NT2/D1 (cell line): ENCODE measurements around the gene FNDC3B.

Experiments used
- DNase-seq: peaks from one replicate; pipeline ENCODE4 v3.0.0-alpha.2; 2011; ENCODE audit warnings: low read depth, low spot score
- H3K27me3 ChIP-seq: 2 replicates; pipeline ENCODE4 v1.6.0; 2011; ENCODE audit warnings: mild to moderate bottlenecking; ENCODE audit not compliant: insufficient read length, insufficient read depth
- H3K36me3 ChIP-seq: 2 replicates; pipeline ENCODE4 v1.6.1; 2011; ENCODE audit warnings: mild to moderate bottlenecking, low read length, mixed read lengths; ENCODE audit not compliant: insufficient read depth, insufficient read length
- H3K4me1 ChIP-seq: 2 replicates; pipeline ENCODE4 v1.5.1; 2011; ENCODE audit not compliant: insufficient read depth, insufficient read length
- H3K4me3 ChIP-seq: 2 replicates; pipeline ENCODE4 v1.5.1; 2011; ENCODE audit warnings: low read depth; ENCODE audit not compliant: insufficient read length
- H3K9ac ChIP-seq: 2 replicates; pipeline ENCODE4 v1.6.0; 2011; ENCODE audit warnings: low read depth; ENCODE audit not compliant: insufficient read length
- H3K9me3 ChIP-seq: 2 replicates; pipeline ENCODE4 v1.5.1; 2011; ENCODE audit warnings: mild to moderate bottlenecking, low read length; ENCODE audit not compliant: insufficient read depth
- SUZ12 ChIP-seq: IDR thresholded peaks from 2 replicates; pipeline ENCODE4 v1.6.1; 2011; ENCODE audit not compliant: insufficient read length, insufficient read depth; ENCODE audit errors: extremely low read depth
- YY1 ChIP-seq: IDR thresholded peaks from 2 replicates; pipeline ENCODE4 v1.6.1; 2011; ENCODE audit not compliant: insufficient read length, insufficient read depth
- ZNF274 ChIP-seq: IDR thresholded peaks from 2 replicates; pipeline ENCODE4 v1.6.1; 2011; ENCODE audit warnings: mild to moderate bottlenecking, low read depth, low read length

Gene FNDC3B

GRCh38 chr3:172161133-172161789 is 121.9 kb downstream of the FNDC3B start:
- H3K4me3 ChIP-seq, result no peak overlapping the region
- no peaks in the 10 kb centered on the region for H3K27me3 ChIP-seq
- no peak for DNase-seq
- no peaks in the 10 kb centered on the region for H3K9me3 ChIP-seq
- peaks cover 10% of the 10 kb centered on the region for H3K36me3 ChIP-seq
- no peak for TF ChIP-seq YY1
- no peak for TF ChIP-seq SUZ12
- TF ChIP-seq ZNF274, result no peak
- H3K9ac ChIP-seq, result no peak overlapping the region
- H3K4me1 ChIP-seq, result no peaks in the 10 kb centered on the region

- no peak for DNase-seq
- Histone ChIP-seq H3K27me3 (no peaks in the 10 kb centered on the region), H3K4me1 (no peaks in the 10 kb centered on the region), H3K4me3 (no peak overlapping the region), H3K36me3 (peaks cover 9% of the 10 kb centered on the region), H3K9ac (no peak overlapping the region), H3K9me3 (no peaks in the 10 kb centered on the region)
- TF ChIP-seq YY1 (no peak), SUZ12 (no peak), ZNF274 (no peak)
These were observed 122.6 kb downstream of the FNDC3B start for GRCh38 chr3:172161959-172162358.

- TF ChIP-seq YY1 (no peak), ZNF274 (no peak), SUZ12 (no peak)
- peaks cover 9% of the 10 kb centered on the region for H3K36me3 ChIP-seq
- H3K9me3 ChIP-seq, result no peaks in the 10 kb centered on the region
- no peak overlapping the region for H3K9ac ChIP-seq
- no peak for DNase-seq
- H3K4me3 ChIP-seq, result no peak overlapping the region
- H3K4me1 ChIP-seq, result no peaks in the 10 kb centered on the region
- H3K27me3 ChIP-seq, result no peaks in the 10 kb centered on the region
These were observed 123.9 kb downstream of the FNDC3B start for GRCh38 chr3:172163320-172163719.

- TF ChIP-seq ZNF274 (no peak), YY1 (no peak), SUZ12 (no peak)
- DNase-seq, result no peak
- Histone ChIP-seq H3K4me1 (no peaks in the 10 kb centered on the region), H3K9ac (no peak overlapping the region), H3K27me3 (no peaks in the 10 kb centered on the region), H3K4me3 (no peak overlapping the region), H3K36me3 (peaks cover 9% of the 10 kb centered on the region), H3K9me3 (no peaks in the 10 kb centered on the region)
These were observed 125.4 kb downstream of the FNDC3B start for GRCh38 chr3:172164620-172165362.

GRCh38 chr3:172166261-172166660 is 126.9 kb downstream of the FNDC3B start:
- H3K4me3 ChIP-seq, result no peak overlapping the region
- H3K4me1 ChIP-seq, result peaks cover 2% of the 10 kb centered on the region
- no peak for TF ChIP-seq YY1
- TF ChIP-seq SUZ12, result no peak
- TF ChIP-seq ZNF274, result no peak
- no peak overlapping the region for H3K9ac ChIP-seq
- H3K36me3 ChIP-seq, result peaks cover 7% of the 10 kb centered on the region
- H3K9me3 ChIP-seq, result no peaks in the 10 kb centered on the region
- H3K27me3 ChIP-seq, result no peaks in the 10 kb centered on the region
- no peak for DNase-seq

GRCh38 chr3:172166890-172167289 is 127.5 kb downstream of the FNDC3B start:
- Histone ChIP-seq H3K27me3 (no peaks in the 10 kb centered on the region), H3K36me3 (peaks cover 4% of the 10 kb centered on the region), H3K4me3 (no peak overlapping the region), H3K9me3 (no peaks in the 10 kb centered on the region), H3K9ac (no peak overlapping the region), H3K4me1 (peaks cover 2% of the 10 kb centered on the region)
- no peak for DNase-seq
- TF ChIP-seq SUZ12, result no peak
- TF ChIP-seq ZNF274, result no peak
- no peak for TF ChIP-seq YY1

GRCh38 chr3:172167892-172168648 is 128.7 kb downstream of the FNDC3B start:
- peaks cover 2% of the 10 kb centered on the region for H3K4me1 ChIP-seq
- no peak for DNase-seq

More at GRCh38 chr3:172167892-172168648, 128.7 kb downstream of the FNDC3B start:
- Histone ChIP-seq H3K9me3 (no peaks in the 10 kb centered on the region), H3K4me3 (no peak overlapping the region), H3K27me3 (no peaks in the 10 kb centered on the region), H3K9ac (no peak overlapping the region), H3K36me3 (peaks cover 4% of the 10 kb centered on the region)
- no peak for TF ChIP-seq SUZ12
- TF ChIP-seq ZNF274, result no peak
- TF ChIP-seq YY1, result no peak
